HUES6 (cell line): ENCODE results near the gene NEK8.
"Not testable (repeated sequence)": the region's sequence is repeated elsewhere in the genome, so short reads cannot be mapped to it uniquely, and the experiment has no call there.

Experiments
- H3K27ac ChIP-seq: 2 replicates; pipeline ENCODE4 v1.7.0; 2013; ENCODE audit warnings: low read depth, mild to moderate bottlenecking, low read length, inconsistent platforms
- H3K27me3 ChIP-seq: 2 replicates; pipeline ENCODE4 v1.6.1; 2013; ENCODE audit warnings: low read length; ENCODE audit not compliant: control insufficient read depth, insufficient read depth
- H3K36me3 ChIP-seq: 2 replicates; pipeline ENCODE4 v1.6.1; 2013; ENCODE audit warnings: low read length; ENCODE audit not compliant: control insufficient read depth, insufficient read depth
- H3K4me1 ChIP-seq: 2 replicates; pipeline ENCODE4 v1.6.1; 2013; ENCODE audit warnings: low read length; ENCODE audit not compliant: control insufficient read depth, insufficient read depth
- H3K4me3 ChIP-seq: 2 replicates; pipeline ENCODE4 v1.5.1; 2013; ENCODE audit warnings: low read depth, low read length
- H3K9ac ChIP-seq: one replicate; pipeline ENCODE4 v1.6.1; 2013; ENCODE audit warnings: mild to moderate bottlenecking, low read length
- H3K9me3 ChIP-seq: 2 replicates; pipeline ENCODE4 v1.6.1; 2013; ENCODE audit warnings: low read depth, low read length; ENCODE audit not compliant: control insufficient read depth, insufficient read depth

The NEK8 gene

GRCh38 chr17:28733346-28733745, 4.8 kb downstream of the NEK8 start:
- no peak overlapping the region for H3K27ac ChIP-seq

GRCh38 chr17:28734712-28735241, 6.2 kb downstream of the NEK8 start:
- no peaks in the 10 kb centered on the region for H3K9me3 ChIP-seq
- H3K4me1 ChIP-seq: peaks cover 5% of the 10 kb centered on the region; the same call in 1 of the 2 replicates
- no peak overlapping the region for H3K27ac ChIP-seq
- no peaks in the 10 kb centered on the region for H3K27me3 ChIP-seq
- H3K9ac ChIP-seq: no peak overlapping the region
- peaks cover 38% of the 10 kb centered on the region for H3K36me3 ChIP-seq
- no peak overlapping the region for H3K4me3 ChIP-seq

More at GRCh38 chr17:28733346-28733745, 4.8 kb downstream of the NEK8 start:
- Histone ChIP-seq H3K27me3 (no peaks in the 10 kb centered on the region), H3K36me3 (peaks cover 28% of the 10 kb centered on the region), H3K9ac (no peak overlapping the region), H3K9me3 (no peaks in the 10 kb centered on the region), H3K4me1 (peaks cover 5% of the 10 kb centered on the region; the same call in 1 of the 2 replicates), H3K4me3 (no peak overlapping the region)

- H3K9me3 ChIP-seq: no peaks in the 10 kb centered on the region
- H3K36me3 ChIP-seq: peaks cover 38% of the 10 kb centered on the region
- peaks cover 5% of the 10 kb centered on the region; the same call in 1 of the 2 replicates for H3K4me1 ChIP-seq
- H3K27me3 ChIP-seq: no peaks in the 10 kb centered on the region
- H3K27ac ChIP-seq: no peak overlapping the region
- no peak overlapping the region for H3K4me3 ChIP-seq
- no peak overlapping the region for H3K9ac ChIP-seq
Observed at GRCh38 chr17:28735242-28735722, 6.7 kb downstream of the NEK8 start.

- not testable (repeated sequence) for H3K4me3 ChIP-seq, H3K9ac ChIP-seq, H3K4me1 ChIP-seq, H3K27ac ChIP-seq, H3K9me3 ChIP-seq, H3K27me3 ChIP-seq
- peaks cover 45% of the 10 kb centered on the region for H3K36me3 ChIP-seq
Observed at GRCh38 chr17:28735913-28736769, 7.6 kb downstream of the NEK8 start.

GRCh38 chr17:28737316-28737715, 8.7 kb downstream of the NEK8 start:
- H3K27me3 ChIP-seq: no peaks in the 10 kb centered on the region
- no peaks in the 10 kb centered on the region for H3K9me3 ChIP-seq
- no peak overlapping the region for H3K4me3 ChIP-seq
- no peak overlapping the region for H3K27ac ChIP-seq
- peaks cover 9% of the 10 kb centered on the region; the same call in 1 of the 2 replicates for H3K4me1 ChIP-seq
- H3K36me3 ChIP-seq: peaks cover 49% of the 10 kb centered on the region
- H3K9ac ChIP-seq: no peak overlapping the region

GRCh38 chr17:28737770-28738679, 9.4 kb downstream of the NEK8 start:
- Histone ChIP-seq H3K9me3 (no peaks in the 10 kb centered on the region), H3K27me3 (no peaks in the 10 kb centered on the region), H3K36me3 (peaks cover 49% of the 10 kb centered on the region), H3K4me3 (no peak overlapping the region), H3K9ac (no peak overlapping the region), H3K27ac (no peak overlapping the region), H3K4me1 (peaks cover 15% of the 10 kb centered on the region)

GRCh38 chr17:28738680-28739384, 10.2 kb downstream of the NEK8 start:
- H3K9ac ChIP-seq: no peak overlapping the region
- H3K4me1 ChIP-seq: peaks cover 15% of the 10 kb centered on the region
- H3K27ac ChIP-seq: no peak overlapping the region

GRCh38 chr17:28740406-28741357, 12.1 kb downstream of the NEK8 start:
- H3K4me3 ChIP-seq: no peak overlapping the region
- H3K4me1 ChIP-seq: peaks cover 12% of the 10 kb centered on the region
- no peaks in the 10 kb centered on the region for H3K27me3 ChIP-seq
- peaks cover 41% of the 10 kb centered on the region for H3K36me3 ChIP-seq
- no peak overlapping the region for H3K27ac ChIP-seq
- no peak overlapping the region for H3K9ac ChIP-seq
- H3K9me3 ChIP-seq: no peaks in the 10 kb centered on the region

More at GRCh38 chr17:28738680-28739384, 10.2 kb downstream of the NEK8 start:
- H3K36me3 ChIP-seq: peaks cover 47% of the 10 kb centered on the region
- H3K27me3 ChIP-seq: no peaks in the 10 kb centered on the region
- H3K4me3 ChIP-seq: no peak overlapping the region
- no peaks in the 10 kb centered on the region for H3K9me3 ChIP-seq

GRCh38 chr17:28741358-28742349, 13.1 kb downstream of the NEK8 start:
- no peaks in the 10 kb centered on the region for H3K9me3 ChIP-seq
- no peak overlapping the region for H3K4me3 ChIP-seq
- H3K4me1 ChIP-seq: peaks cover 22% of the 10 kb centered on the region
- H3K36me3 ChIP-seq: peaks cover 51% of the 10 kb centered on the region
- H3K9ac ChIP-seq: no peak overlapping the region
- H3K27ac ChIP-seq: no peak overlapping the region
- H3K27me3 ChIP-seq: no peaks in the 10 kb centered on the region
